ENCODE measurements around the gene TMC3.

DNA sequence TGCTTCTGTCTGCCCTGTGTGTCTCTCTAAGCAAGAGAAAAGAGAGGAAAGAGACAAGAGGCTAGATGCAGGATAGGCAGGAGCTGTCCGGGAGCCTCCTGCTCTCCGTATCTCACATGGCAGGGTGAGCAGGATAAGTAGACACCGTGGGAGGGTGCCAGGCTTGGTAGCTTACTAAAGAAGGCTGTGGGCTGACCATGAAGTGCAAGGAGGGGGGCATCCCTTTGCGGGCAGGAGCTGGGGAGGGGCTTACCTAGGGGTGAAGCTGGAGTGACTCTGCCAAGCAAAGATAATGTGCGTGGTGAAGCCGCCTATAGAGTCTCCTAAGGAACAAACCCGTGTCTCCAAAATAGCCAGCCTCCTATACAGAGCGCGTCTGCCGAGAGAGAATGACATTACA lies 33.7 kb upstream of the TMC3 start:
- TF ChIP-seq POLR2AphosphoS5 (IDR thresholded peaks at IDR 0.05) (no peak), POLR2A (IDR thresholded peaks at IDR 0.05; ENCODE audit: low read depth) (no peak)
- TF ChIP-seq, protein P1, sequence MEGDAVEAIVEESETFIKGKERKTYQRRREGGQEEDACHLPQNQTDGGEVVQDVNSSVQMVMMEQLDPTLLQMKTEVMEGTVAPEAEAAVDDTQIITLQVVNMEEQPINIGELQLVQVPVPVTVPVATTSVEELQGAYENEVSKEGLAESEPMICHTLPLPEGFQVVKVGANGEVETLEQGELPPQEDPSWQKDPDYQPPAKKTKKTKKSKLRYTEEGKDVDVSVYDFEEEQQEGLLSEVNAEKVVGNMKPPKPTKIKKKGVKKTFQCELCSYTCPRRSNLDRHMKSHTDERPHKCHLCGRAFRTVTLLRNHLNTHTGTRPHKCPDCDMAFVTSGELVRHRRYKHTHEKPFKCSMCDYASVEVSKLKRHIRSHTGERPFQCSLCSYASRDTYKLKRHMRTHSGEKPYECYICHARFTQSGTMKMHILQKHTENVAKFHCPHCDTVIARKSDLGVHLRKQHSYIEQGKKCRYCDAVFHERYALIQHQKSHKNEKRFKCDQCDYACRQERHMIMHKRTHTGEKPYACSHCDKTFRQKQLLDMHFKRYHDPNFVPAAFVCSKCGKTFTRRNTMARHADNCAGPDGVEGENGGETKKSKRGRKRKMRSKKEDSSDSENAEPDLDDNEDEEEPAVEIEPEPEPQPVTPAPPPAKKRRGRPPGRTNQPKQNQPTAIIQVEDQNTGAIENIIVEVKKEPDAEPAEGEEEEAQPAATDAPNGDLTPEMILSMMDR (IDR thresholded peaks at IDR 0.05): no peak

All from esophagus muscularis mucosa (tissue), 3 donors.